ENCODE results near the gene LRPAP1.
"Not testable (repeated sequence)": the region's sequence is repeated elsewhere in the genome, so short reads cannot be mapped to it uniquely, and the experiment has no call there.

LRPAP1 gene

GRCh38 chr4:3460926-3461325 lies 71.3 kb downstream of the LRPAP1 start:
- DNase-seq (ENCODE audit: low read depth) = no peak

GRCh38 chr4:3459156-3459555 lies 73.1 kb downstream of the LRPAP1 start:
- DNase-seq (ENCODE audit: low read depth) = not testable (repeated sequence)

- no peak for DNase-seq (ENCODE audit: low read depth)
These were observed 73.9 kb downstream of the LRPAP1 start for GRCh38 chr4:3458371-3458770.

- not testable (repeated sequence) for DNase-seq (ENCODE audit: low read depth)
These were observed 76.6 kb downstream of the LRPAP1 start for GRCh38 chr4:3455596-3455995.

Data from stimulated activated CD8-positive, alpha-beta memory T cell treated with anti-CD3 and anti-CD28 coated beads, Interleukin-12 subunit alpha, Interleukin-12 subunit beta, amount 100 ng/mL, for 4 hours (primary cell).